HG02571 (cell line): ENCODE measurements around the gene TMEM156.

Experiments
- ATAC-seq: cut with Tn5 transposase; IDR thresholded peaks from one replicate; pipeline ENCODE4 v1.9.1; 2021; ENCODE audit warnings: mild to moderate bottlenecking, moderate library complexity; ENCODE audit not compliant: unreplicated experiment

Gene TMEM156

DNA sequence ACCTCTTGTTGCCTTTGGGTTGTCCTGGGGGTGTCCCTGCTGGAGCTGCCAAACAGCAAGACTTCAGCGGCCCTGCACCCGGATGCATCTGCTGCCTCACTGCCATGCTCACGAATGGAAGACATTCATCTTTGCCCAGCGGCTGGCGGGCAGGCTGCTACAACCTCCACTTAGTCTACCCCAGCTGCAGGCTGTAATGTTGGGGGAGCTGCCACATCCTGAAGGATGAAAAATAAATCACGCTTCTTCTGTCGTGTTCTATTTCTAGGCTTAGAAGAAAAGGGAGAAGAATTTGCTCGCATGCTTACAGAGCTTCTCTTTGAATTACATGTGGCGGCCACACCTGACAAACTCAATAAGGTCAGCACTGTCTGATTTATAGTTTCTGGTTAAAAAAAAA is 103.2 kb downstream of the TMEM156 start:
- no peak for ATAC-seq

DNA sequence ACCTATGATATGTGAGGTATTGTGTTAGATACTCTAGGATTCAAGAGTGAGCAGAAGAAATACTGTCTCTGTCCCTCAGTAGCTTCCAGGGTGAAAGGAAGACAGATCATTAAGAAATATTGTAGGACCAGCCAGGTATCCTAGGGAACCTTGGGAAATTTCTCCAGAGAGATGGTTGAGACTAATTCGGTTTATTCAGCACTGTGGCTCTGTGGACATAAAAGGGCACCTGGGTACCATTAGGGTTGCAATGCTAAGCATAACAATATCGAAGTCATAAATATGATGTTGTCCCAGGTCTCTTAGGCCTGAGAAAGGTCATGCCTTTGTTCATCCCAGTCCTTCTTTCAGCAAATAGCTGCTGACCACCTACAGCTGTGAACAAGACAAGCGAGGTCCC is 103.6 kb downstream of the TMEM156 start:
- no peak for ATAC-seq

DNA sequence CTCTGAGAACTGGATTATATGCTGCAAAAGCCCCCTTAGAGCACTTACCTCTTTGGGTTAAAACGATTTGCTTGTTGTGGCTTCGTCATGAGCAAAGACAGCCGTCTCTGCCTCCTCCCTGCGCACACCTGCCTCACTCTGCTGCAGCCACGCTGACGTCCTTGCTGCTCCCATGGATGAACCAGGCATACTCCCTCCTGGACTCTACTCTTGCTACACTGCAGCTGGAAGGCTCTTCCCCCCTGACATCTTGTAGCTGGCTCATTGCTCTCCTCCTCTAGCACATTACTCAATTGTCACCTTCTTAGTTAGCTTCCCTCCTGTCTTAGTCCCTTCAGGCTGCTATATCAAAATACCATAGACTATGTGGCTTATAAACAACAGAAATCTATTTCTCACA is 105.3 kb downstream of the TMEM156 start:
- no peak for ATAC-seq

DNA sequence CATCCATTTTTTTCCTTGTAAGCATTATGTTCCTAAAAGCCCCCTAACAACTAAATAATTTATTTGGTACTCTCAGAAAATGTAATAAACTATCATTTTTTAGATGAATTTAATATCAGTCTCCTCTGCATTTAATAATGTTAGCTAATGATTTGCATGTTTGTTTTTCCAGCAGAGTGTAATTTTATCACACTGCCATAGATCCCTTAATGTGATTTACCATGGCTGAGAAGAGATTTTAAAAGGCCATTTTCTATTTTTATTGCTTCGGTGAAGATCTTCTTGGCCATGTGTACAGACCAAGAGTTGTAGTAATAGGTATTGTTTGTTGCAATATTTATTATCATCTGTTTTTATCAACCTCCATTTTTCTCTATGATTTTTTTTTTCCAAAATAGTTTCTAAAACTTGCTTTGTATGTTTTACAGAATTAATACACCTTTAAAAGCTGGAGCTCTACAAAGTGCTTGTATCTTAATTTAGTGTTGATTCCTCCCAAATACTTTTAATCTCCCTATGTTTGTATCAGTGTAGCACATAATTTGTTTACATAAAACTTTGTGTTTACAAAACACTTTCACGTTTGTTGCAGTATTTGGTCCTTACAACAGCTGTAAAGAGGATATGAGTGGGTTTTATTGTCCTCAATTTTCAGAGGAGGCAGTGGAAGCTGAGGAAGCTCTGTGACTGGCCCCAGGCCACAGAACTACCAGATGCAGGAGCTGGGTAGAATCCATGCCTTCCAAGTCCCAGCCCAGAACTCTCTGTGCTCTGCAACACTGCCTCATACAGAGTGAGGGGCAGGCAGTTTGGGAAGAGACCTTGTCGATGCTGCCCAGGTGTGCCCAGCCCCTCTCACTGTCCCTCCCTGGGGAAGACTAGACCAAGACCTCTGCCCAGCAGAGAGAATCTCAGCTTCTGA is 106.5 kb downstream of the TMEM156 start:
- ATAC-seq, result no peak

DNA sequence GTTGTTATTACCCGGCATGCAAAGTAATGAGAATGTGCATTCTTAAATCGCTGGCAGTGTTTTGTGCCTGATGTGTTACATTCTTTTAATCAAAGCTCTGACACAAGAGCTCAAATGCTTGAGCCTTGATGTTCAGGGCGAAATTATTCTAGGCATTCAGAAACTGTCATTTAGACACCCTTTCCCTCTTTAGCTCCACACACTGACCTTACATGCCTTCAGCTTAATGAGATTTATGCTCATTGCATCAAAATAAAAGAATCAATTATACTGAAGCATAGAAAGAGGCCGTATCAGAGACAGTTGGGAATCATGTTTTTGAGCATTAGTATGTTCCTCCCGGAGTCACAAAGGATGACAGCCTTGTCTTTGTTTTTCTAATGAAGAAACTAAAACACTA is 107.9 kb downstream of the TMEM156 start:
- no peak for ATAC-seq

DNA sequence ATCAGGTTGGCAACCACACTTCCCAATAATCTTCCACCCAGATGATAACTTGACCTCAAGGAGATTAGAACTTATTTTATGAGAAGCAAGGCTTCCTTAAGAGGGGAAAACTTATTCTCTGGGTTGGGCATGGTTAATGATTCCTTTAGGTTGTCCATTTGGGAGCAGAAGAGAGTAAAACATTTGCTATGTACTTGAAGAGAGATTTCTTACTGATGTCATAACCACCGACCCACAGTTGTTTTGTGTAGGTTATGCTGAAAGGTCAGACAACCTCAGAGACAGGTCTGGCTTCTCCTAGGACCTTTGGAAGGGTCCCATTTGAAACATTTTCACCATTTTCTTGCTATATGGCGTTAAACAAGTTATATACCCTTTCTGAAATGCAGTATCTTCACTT is 108.5 kb downstream of the TMEM156 start:
- no peak for ATAC-seq

DNA sequence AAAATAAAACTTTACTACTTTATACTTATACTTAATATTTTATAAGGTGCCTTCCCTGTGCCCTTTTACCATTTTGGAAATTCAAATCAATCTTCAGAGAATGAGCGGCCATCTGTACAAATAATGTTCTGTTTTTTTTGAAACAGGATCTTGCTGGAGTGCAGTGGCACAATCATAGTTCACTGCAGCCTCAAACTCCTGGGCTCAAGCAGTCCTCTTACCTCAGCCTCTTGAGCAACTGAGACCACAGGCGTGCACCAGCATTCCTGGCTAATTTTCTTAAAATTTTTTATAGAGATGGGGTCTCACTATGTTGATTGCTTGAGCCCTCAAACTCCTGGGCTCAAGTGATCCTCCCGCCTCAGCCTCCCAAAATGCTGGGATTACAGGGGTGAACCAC is 111.1 kb downstream of the TMEM156 start:
- no peak for ATAC-seq

DNA sequence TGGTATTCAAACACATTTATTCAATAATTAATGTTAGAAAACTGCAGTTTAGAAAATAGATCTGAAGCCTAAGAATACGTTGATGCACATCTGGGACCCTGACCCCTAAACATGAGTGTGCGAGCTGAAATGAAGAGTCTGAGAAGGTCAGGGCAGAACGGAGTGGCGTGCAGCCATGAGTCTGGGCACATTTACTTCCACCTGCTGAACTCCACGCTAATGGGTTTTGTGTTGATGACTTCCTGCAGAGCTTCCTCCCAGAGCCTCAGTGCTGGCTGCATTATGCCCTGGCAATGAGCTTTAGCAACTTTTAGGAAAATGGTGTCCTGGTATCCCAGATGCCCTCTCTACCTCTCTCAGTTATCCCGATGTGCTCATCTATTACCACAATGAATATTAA is 111.5 kb downstream of the TMEM156 start:
- ATAC-seq, result no peak

DNA sequence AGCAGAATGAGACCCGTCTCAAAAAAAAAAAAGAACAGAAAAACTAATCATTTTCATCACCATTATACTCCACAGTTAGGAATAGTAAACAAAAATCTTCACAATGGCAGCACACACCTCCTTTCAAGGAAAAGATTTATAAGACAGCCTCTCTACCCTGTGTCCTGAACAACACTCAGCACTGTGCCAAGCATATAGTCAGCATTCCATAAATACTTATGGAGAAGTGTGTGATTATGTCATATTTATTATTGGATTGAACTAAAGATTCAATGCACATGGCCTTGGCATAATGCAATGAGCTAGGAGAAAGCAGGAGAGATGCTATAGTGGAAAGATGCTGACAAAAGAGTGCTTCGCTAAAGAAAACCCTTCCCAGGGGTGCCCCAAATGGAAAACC is 112.0 kb downstream of the TMEM156 start:
- no peak for ATAC-seq

DNA sequence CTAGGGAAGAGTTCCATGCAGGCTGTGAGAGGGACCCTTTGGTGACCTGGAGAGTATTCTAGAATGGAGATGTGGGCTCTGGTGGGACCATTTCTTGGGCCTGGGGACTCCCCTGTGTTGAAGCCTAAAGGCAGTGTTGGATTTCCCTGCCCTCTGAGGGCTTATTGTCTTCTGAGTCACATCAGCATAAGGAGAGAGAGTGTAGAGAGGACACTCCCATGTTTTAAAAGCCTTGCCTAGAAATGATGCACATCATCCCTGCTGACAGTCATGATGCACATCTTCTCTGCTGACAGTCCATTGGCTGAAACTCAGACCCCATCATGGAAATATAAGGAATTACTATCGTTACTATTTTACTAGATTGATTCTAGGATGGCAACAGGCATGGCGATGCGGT is 112.7 kb downstream of the TMEM156 start:
- no peak for ATAC-seq

DNA sequence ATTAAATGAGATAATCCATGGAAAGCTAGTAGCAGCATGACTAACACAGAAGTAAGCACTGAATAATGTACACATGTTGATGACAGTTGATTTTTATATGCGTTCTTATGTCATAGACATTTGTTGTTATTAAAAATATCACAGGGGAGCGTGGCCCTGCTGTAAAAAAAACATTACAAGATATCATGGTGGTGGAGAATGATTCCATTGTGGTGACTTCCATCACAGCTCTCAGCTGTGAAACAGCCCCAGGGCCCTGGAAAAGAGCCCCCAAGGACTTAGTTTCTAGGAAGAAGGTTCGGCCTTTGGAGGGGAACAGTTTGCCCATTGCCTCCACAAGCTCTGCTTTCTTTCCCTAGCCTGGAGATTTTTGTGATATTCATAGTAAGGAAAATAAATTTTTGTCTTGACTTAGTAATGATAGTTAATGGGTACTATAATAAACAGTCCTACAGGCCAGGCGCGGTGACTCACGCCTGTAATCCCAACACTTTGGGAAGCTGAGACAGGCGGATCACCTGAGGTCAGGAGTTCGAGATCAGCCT is 114.7 kb downstream of the TMEM156 start:
- no peak for ATAC-seq
